ENCODE data around the gene SARDH. TPM values are rescaled to one million over a fixed set of nuclear protein-coding genes. Genes with fewer than 3 reads are reported as not detected.

Gene SARDH
- total RNA-seq, 4 donors from 2014 or later = 0.62 to 2.3 (median 1.2) TPM; not detected in 1

- TF ChIP-seq EP300 (IDR thresholded peaks at IDR 0.05) (no peak), POLR2A (IDR thresholded peaks at IDR 0.05) (no peak), POLR2AphosphoS5 (IDR thresholded peaks at IDR 0.05) (no peak)
- TF ChIP-seq, protein P1, sequence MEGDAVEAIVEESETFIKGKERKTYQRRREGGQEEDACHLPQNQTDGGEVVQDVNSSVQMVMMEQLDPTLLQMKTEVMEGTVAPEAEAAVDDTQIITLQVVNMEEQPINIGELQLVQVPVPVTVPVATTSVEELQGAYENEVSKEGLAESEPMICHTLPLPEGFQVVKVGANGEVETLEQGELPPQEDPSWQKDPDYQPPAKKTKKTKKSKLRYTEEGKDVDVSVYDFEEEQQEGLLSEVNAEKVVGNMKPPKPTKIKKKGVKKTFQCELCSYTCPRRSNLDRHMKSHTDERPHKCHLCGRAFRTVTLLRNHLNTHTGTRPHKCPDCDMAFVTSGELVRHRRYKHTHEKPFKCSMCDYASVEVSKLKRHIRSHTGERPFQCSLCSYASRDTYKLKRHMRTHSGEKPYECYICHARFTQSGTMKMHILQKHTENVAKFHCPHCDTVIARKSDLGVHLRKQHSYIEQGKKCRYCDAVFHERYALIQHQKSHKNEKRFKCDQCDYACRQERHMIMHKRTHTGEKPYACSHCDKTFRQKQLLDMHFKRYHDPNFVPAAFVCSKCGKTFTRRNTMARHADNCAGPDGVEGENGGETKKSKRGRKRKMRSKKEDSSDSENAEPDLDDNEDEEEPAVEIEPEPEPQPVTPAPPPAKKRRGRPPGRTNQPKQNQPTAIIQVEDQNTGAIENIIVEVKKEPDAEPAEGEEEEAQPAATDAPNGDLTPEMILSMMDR (IDR thresholded peaks at IDR 0.05) = no peak
- no peak for ATAC-seq
- Histone ChIP-seq H3K27ac (no peak overlapping the region), H3K36me3 (no peaks in the 10 kb centered on the region), H3K27me3 (peaks cover 98% of the 10 kb centered on the region), H3K4me3 (no peak overlapping the region), H3K4me1 (peaks cover 0 to 18% (median 14%) of the 10 kb centered on the region in 3 donors), H3K9me3 (no peaks in the 10 kb centered on the region)
- 67% methylated on average over 3 of the region's 36 CpGs; no CpG with 5 or more reads in 1 of the 2 donors for WGBS, 2 donors (ENCODE audit: low coverage in 1 of 2)
These were observed 81.7 kb downstream of the SARDH start for GRCh38 chr9:133656211-133657119.

DNA sequence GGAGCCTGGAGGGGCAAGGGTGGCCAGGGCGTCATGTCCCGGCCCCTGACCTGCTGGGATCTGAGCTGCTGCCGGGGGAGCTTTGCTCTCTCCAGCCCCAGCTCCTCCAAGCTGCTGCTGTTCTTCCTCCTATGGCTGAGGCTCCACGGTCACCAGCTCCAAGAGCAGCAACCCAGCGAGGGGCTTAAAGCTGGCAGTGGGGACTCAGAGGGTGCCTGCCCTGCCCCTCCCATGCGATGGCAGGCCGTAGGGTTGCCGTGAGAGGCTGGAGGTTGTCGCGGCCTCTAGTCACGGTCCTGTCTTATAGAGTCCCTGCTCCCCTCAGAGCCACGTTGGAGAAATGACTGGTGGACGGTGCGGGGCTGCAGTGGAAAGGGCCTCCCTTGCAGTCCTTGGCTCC is 82.5 kb downstream of the SARDH start:
- Histone ChIP-seq H3K27me3 (peaks cover 98% of the 10 kb centered on the region), H3K4me3 (no peak overlapping the region), H3K9me3 (no peaks in the 10 kb centered on the region), H3K27ac (no peak overlapping the region), H3K36me3 (no peaks in the 10 kb centered on the region), H3K4me1 (peaks cover 0 to 18% (median 14%) of the 10 kb centered on the region in 3 donors)
- TF ChIP-seq, protein P1 (IDR thresholded peaks at IDR 0.05) = no peak
- TF ChIP-seq POLR2A (IDR thresholded peaks at IDR 0.05) = no peak
- TF ChIP-seq EP300 (IDR thresholded peaks at IDR 0.05) = no peak
- TF ChIP-seq POLR2AphosphoS5 (IDR thresholded peaks at IDR 0.05) = no peak
- ATAC-seq = no peak
- no CpG with 5 or more reads among the region's 14 CpGs for WGBS, 2 donors (ENCODE audit: low coverage in 1 of 2)

DNA sequence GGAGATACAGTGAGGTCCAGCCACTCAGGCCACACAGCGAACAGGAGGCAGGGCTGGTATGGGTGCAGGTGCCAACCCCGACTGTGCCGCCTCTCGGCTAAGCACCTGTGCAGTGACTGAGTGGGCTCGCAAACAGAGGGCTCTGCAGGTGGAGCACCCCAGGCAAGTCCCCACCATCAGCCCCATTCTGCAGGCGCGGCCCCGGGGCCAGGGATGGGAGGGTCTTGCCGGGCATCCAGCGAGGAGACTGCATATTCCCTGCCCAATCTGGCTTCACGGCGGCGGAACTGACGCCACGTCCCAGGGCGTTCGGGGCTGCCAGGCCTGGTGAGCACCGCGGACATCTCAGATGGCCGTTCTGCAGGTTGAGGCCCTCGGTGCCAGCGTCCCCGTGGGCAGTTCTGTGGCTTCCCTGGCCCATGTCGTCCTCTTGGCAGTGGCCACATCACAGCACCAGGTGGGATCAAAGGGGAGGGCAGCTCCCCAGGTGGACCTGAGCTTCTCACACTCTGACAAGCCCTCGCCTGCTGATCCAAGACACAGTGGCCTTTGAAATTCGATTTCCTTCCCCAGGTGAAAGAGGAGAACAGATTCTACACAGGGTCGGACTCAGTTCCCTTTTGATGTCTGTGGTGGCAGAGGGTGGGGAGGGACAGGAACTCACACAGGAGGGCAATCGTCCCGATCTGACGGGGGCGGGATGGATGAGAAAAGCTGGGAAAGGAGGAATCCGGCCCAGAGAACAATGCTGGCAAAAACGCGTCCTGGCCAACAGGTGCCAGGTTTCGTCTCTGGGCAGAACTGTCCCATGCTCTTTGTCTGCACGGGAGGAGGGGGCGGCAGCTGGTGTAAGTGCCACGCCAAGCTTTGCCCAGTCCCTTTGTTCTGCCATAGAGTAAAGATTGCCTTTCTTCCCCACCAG is 83.2 kb downstream of the SARDH start:
- ATAC-seq = no peak
- peaks cover 94% of the 10 kb centered on the region for H3K27me3 ChIP-seq
- no peak for TF ChIP-seq EP300 (IDR thresholded peaks at IDR 0.05)
- TF ChIP-seq, protein P1 (IDR thresholded peaks at IDR 0.05) = no peak
- TF ChIP-seq POLR2AphosphoS5 (IDR thresholded peaks at IDR 0.05) = no peak
- TF ChIP-seq POLR2A (IDR thresholded peaks at IDR 0.05) = no peak
- peaks cover 0 to 18% (median 14%) of the 10 kb centered on the region in 3 donors for H3K4me1 ChIP-seq
- no peak overlapping the region for H3K27ac ChIP-seq
- no peaks in the 10 kb centered on the region for H3K36me3 ChIP-seq
- H3K9me3 ChIP-seq = no peaks in the 10 kb centered on the region
- no peak overlapping the region for H3K4me3 ChIP-seq
- WGBS, 2 donors (ENCODE audit: low coverage in 1 of 2) = 38% methylated on average over 6 of the region's 38 CpGs; no CpG with 5 or more reads in 1 of the 2 donors

GRCh38 chr9:133653638-133654037 is 84.5 kb downstream of the SARDH start:
- no peak for ATAC-seq
- no peak overlapping the region for H3K27ac ChIP-seq
- H3K9me3 ChIP-seq = no peaks in the 10 kb centered on the region
- H3K4me1 ChIP-seq = peaks cover 0 to 8% (median 6%) of the 10 kb centered on the region in 3 donors
- WGBS, 2 donors (ENCODE audit: low coverage in 1 of 2) = 57 to 83% methylated on average over 2 to 3 of the region's 9 CpGs
- TF ChIP-seq EP300 (IDR thresholded peaks at IDR 0.05) (no peak), POLR2A (IDR thresholded peaks at IDR 0.05) (no peak), POLR2AphosphoS5 (IDR thresholded peaks at IDR 0.05) (no peak)
- TF ChIP-seq, protein P1 (IDR thresholded peaks at IDR 0.05) = no peak
- H3K36me3 ChIP-seq = no peaks in the 10 kb centered on the region
- H3K4me3 ChIP-seq = no peak overlapping the region
- peaks cover 96% of the 10 kb centered on the region for H3K27me3 ChIP-seq
